Chondrocyte (in vitro differentiated cells): ENCODE data around the gene ZNF43. TPM values are rescaled to one million over a fixed set of nuclear protein-coding genes. Genes with fewer than 3 reads are reported as not detected.
"Not testable (repeated sequence)": the region's sequence is repeated elsewhere in the genome, so short reads cannot be mapped to it uniquely, and the experiment has no call there.

ENCODE experiments used
- DNase-seq: peaks from one replicate; pipeline ENCODE4 v3.0.0; 2021; ENCODE audit warnings: mixed read lengths, low spot score
- H3K27ac Mint-ChIP-seq: one replicate; pipeline ENCODE4 v1.8.0; 2021; ENCODE audit warnings: mild to moderate bottlenecking, moderate library complexity, mixed read lengths; ENCODE audit not compliant: unreplicated experiment
- H3K27me3 Mint-ChIP-seq: 2 replicates; pipeline ENCODE4 v1.8.0; 2021; ENCODE audit warnings: low read depth, mixed read lengths
- H3K36me3 Mint-ChIP-seq: 2 replicates; pipeline ENCODE4 v1.8.0; 2021; ENCODE audit warnings: low read depth, mixed read lengths
- H3K4me1 Mint-ChIP-seq: 2 replicates; pipeline ENCODE4 v1.8.0; 2021; ENCODE audit warnings: low read depth, mild to moderate bottlenecking, mixed read lengths
- H3K4me3 Mint-ChIP-seq: one replicate; pipeline ENCODE4 v1.8.0; 2021; ENCODE audit warnings: mild to moderate bottlenecking, moderate library complexity, mixed read lengths; ENCODE audit not compliant: unreplicated experiment
- H3K9me3 Mint-ChIP-seq: 2 replicates; pipeline ENCODE4 v1.8.0; 2021; ENCODE audit warnings: low read depth, mixed read lengths
- CTCF ChIP-seq: fragments of 200-600 bp; sonication (generic); IDR thresholded peaks from 2 replicates; pipeline ENCODE4 v1.5.0; 2021; ENCODE audit warnings: antibody characterized with exemption, mild to moderate bottlenecking, moderate library complexity
- total RNA-seq: library from RNA; stranded (reverse); gene quantifications from 3 replicates; pipeline ENCODE4 v1.2.1, GENCODE V29; 2021

The ZNF43 gene
- total RNA-seq, 1 donor from 2014 or later, result 9.2 TPM

- TF ChIP-seq CTCF, result no peak
- H3K4me3 Mint-ChIP-seq, result no peak overlapping the region
- no peak overlapping the region for H3K27ac Mint-ChIP-seq
- H3K27me3 Mint-ChIP-seq, result no peaks in the 10 kb centered on the region
- peaks cover 18% of the 10 kb centered on the region for H3K4me1 Mint-ChIP-seq
- no peaks in the 10 kb centered on the region for H3K9me3 Mint-ChIP-seq
- peaks cover 21% of the 10 kb centered on the region for H3K36me3 Mint-ChIP-seq
- no peak for DNase-seq
Measured at GRCh38 chr19:21765151-21765550, 70.8 kb downstream of the ZNF43 start.

- not testable (repeated sequence) for H3K27me3 Mint-ChIP-seq, H3K4me3 Mint-ChIP-seq, H3K9me3 Mint-ChIP-seq, H3K27ac Mint-ChIP-seq, DNase-seq
- Mint-ChIP-seq H3K36me3 (peaks cover 38% of the 10 kb centered on the region), H3K4me1 (peaks cover 16% of the 10 kb centered on the region)
Measured at GRCh38 chr19:21761547-21761946, 74.4 kb downstream of the ZNF43 start.

GRCh38 chr19:21758296-21758695, 77.7 kb downstream of the ZNF43 start:
- H3K27ac Mint-ChIP-seq, result no peak overlapping the region
- no peak for DNase-seq
- no peak for TF ChIP-seq CTCF
- H3K4me1 Mint-ChIP-seq, result peaks cover 5% of the 10 kb centered on the region
- peaks cover 6% of the 10 kb centered on the region for H3K9me3 Mint-ChIP-seq
- H3K36me3 Mint-ChIP-seq, result peaks cover 37% of the 10 kb centered on the region
- H3K27me3 Mint-ChIP-seq, result no peaks in the 10 kb centered on the region
- no peak overlapping the region for H3K4me3 Mint-ChIP-seq

- H3K9me3 Mint-ChIP-seq, H3K27me3 Mint-ChIP-seq, H3K4me3 Mint-ChIP-seq, H3K27ac Mint-ChIP-seq, DNase-seq: not testable (repeated sequence)
- H3K4me1 Mint-ChIP-seq, result peaks cover 16% of the 10 kb centered on the region
- peaks cover 28% of the 10 kb centered on the region for H3K36me3 Mint-ChIP-seq
Measured at GRCh38 chr19:21755555-21755954, 80.4 kb downstream of the ZNF43 start.

Other genes with a start within 250 kb of the ZNF43 start
- 4.5 to 6.6 TPM (median 5.4 TPM) in 3 replicates for gene ZNF100, start 68.6 kb downstream of the ZNF43 start, total RNA-seq
- gene ZNF208, start 174.8 kb upstream of the ZNF43 start, total RNA-seq, result not detected in 3 replicates
- not detected in 3 replicates for gene ZNF257, start 216.3 kb upstream of the ZNF43 start, total RNA-seq